DMS 273 (cell line): Measurements from ENCODE around the gene KDM8.

Source experiments
- DNase-seq: peaks from one replicate; lab custom pipeline; 2025; ENCODE audit not compliant: unreplicated experiment; lab: John Stamatoyannopoulos, UW

KDM8 gene

DNA sequence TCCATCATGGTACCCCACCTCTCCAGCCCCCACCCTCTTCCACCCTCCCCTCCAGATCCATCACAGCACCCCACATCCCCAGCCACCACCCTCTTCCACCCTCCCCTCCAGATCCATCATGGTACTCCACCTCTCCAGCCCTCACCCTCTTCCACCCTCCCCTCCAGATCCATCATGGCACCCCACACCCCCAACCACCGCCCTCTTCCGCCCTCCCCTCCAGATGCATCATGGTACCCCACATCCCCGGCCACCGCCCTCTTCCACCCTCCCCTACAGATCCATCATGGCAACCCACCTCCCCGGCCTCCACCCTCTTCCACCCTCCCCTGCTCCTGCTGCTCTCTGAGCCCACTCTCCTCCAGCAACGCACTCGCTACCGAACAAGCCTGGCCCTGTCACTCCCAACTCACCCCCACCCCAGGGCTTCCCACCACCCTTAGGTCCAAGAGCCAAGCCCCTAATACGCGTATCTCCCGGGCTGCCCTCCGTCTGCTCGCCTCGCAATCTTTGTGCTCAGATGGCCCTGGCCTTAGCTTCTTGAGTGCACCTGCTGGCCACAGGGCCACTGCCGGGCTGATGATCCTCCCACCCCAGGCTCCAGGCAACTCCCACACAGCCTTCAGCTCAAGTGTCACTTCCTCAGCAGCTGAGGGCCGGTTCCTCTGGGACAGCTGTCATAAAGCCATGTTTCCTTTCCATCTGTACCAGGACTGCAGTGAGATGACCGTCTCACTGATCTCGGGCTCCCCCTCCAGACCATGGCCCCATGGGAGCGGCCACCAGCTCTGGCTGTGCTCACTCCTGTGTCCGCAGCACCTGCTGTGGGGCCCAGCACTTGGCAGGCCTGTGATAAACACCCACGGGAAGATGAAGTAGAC lies 25.5 kb downstream of the KDM8 start:
- peak; percentile 22 for DNase-seq

DNA sequence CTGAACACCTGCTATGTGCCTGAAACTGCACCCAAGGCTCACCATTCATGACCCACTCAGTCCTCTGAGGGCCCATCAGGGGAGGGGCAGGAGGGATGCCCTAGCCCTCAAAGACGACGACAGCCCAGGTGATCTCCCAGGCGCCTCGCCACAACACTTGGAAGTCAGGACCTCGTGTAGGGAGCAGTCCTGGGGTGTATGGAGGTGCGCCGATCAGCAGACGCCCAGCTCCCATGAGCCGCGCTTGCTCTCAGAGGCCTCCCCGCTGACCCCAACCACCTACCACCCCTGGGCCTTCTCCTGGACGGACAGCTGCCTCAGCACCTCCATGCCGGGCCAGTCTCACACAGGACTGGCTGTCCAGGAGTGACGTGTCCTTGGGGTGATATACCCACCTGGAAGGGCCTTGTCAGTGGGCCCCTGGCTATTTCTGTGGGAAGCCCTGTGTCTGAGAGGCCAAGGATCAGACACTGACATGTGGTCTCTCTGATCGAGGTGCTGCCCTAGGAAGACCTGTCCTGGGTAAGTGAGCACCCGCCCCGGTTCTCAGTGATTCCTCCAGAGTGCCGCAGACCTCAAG lies 26.7 kb downstream of the KDM8 start:
- no peak for DNase-seq

DNA sequence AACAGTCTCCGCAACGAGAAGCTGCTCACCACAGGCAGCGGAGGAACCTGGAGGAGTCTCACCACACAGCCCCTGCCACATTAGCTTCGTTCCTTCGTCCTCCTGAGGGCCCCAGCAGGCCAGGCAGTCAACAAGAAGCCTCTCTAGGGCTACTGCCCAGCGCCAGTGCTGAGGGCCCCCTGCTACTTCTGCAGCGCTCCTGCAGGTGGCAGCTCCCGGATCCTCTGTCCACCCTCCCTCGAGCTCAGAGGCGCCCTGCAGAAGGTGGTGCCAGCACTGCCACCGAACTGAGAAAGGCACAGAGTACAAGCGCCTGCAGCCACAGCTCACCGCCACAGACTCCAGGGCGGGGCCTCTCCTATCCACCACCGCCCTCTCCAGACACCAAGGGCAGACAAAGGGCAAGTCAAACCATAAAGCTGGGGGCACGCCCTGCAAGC lies 27.3 kb downstream of the KDM8 start:
- DNase-seq: no peak

DNA sequence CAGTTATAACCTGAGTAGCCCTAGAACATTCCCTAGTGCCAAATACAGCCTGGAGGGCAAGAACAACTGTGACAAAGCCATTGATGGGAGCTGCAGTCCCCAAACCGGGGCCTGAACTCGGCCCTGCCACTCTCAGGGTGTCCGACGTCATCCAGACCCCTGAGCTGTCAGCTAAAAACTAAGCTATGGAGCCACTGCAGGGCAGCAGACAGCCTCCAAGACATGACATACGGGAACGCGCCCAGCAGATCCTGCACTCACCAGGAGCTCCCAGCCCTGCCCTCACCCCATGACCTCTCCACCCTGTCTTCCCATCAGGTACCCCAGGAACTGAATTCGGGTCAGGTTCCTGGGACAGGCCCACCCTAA lies 28.4 kb downstream of the KDM8 start:
- DNase-seq: no peak

DNA sequence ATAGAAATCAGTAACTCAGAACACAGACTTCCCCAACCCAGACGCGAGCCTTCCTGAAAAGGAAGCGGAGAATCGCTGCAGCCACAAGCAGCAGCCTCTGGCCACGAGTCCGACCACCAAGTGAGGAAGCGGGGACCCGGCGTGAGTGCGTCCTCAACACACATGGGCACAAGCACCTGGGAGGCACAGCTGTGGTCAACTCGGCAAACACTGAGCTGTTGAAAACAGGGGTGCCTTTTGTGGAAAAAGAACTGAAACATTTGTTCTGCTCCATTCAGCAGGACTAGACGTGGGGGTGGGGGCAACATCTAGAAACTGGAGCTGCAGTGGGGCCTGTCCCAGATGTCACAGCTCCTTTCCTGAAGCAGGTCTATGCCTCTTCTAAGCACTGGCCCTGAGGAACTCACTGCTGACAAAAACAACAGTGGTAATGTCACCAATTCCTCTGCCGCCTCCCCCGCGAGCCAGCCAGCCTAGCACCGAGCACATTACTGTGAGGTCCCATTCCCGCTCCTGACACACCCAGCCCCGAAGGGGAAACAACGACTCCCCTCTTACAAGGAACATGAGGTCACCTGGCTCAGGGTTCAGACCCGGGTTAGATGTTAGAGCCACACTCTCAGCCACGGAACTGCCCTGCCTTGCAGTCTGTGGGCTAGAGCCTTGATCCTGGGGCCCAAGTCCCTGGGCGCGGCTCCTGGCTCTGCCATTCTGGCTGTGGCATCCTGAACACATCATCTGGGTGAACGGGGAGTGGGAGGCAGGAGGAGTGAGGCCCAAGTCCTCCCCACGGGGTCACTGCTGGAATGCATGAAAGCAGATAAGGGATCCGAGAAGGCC lies 29.0 kb downstream of the KDM8 start:
- no peak for DNase-seq

DNA sequence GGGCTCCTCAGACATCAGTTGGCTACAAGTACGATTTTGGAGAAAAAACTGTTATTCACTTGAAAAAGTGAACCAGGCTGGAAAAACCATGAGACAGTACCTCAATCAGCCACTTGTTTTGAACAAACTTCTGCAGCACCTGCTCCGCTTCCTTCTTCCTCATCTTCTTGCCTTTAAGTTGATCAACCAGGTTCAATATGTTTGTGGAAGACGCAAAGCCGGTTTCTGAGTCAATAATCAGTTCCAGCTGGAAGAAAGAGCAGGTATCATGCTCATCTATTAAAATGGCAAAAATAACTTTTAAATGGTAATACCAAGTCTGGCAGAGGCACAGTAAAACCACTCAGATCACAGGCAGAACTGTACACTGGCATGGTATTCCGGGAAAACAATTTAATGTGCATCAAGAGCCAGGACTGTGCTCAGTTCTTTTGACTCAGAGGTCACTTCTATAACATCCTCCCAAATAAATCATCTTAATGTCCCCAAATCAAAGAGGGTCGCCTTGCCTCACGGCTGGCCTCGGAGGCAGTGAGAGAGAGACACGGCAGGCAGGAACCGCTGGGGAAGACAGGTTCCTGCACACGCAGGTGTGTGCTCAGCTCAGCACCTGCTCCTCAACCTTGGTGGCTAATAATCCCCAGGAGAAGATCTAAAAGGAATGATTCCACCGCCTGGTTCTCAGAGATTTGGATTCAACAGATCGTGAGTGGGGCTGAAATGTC lies 29.7 kb downstream of the KDM8 start:
- no peak for DNase-seq

DNA sequence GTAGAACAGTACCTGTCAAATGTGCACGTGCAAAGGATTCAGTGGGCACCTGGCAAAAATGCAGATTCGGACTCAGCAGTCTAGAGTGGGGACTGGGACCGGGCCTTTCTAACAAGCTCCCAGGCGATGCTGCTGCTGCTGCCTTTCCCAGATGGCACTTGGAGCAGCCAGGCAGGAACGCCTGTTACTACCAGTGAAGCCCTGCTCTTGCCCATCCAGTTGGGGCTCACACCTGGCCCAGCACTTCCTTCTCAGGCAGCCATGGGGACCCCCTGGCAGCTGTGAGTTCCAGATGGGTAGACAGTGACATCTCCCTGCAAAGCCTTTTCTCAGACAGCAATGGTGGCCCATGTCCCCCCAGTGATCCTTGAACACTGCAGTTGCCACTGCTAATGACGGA lies 30.4 kb downstream of the KDM8 start:
- no peak for DNase-seq

DNA sequence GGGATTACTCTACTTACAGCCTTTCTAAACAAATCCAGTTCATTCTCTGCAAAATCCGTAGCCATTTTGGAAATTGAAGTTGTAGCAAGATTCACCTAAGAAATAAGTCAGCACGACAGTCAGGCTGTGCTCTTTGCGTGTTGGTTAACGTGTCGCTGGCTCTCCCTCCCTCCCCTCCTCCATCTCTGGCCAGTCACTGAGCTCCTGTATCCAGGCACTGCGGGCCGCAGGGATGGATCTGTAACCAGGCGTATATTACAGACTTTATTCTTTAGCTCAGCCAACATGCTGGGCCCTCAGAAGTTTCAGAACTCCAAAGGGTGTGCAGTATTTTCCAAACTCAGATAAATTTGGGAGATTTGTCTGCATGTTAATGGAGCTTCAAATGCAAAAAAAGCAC lies 30.8 kb downstream of the KDM8 start:
- no peak for DNase-seq

DNA sequence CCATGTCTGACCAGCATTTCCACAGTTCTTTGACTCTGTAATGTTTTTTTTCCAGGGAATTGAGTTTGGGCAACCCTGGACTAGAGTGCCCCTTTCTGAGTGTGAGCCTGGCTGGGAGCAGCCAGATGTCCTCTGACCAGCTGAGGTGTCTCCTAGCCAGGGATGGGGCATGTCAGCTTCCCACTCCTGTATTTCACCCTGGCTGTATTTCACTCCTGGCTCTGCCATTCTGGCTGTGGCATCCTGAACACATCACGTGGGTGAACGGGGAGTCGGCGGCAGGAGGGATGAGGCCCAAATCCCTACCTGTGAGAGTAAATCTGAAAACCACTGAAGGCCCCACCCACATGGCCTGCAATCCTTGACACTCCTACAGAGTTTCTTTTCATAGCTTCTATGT lies 31.3 kb downstream of the KDM8 start:
- DNase-seq: no peak

DNA sequence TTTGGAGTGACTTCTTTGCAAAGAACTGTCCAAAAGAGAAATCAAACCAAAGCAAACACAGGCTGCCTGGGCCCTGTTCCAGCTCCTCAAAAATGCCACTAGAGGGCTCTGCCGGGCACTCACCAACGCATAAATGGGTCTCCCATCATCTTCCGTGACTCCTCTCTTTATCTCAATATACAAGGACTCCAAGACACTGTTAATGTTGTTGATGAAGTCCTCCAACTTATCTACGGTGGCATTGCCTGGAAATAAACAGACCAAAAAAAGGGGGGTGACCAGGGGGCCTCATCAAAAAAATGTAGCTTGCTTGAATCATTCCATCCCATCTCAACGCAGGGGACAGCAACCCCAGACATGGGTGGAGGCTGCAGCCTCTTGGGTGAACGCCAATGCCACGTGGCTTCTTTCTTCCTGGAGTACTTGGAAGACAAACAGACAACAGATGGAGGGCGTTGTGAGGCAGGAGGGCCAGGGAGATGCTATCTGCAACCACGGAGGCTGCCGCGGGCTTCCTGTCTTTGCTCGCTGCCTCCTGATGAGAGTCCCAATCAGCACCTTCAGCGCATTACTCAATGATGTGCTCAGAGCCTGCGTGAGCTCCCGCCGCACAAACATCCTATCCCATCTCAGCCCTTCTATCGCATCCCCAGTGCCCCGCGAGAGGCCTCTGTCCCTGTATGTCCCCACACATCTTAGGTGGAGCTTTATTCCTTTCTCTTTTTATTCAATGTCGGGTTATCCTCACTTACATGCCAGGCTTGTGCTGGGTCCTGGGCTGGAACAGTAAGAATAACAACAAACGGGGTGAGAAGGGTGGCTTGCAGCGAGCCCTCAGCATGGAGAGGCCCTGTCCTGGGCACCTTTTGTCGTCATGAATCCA lies 32.0 kb downstream of the KDM8 start:
- DNase-seq: peak; percentile 99

DNA sequence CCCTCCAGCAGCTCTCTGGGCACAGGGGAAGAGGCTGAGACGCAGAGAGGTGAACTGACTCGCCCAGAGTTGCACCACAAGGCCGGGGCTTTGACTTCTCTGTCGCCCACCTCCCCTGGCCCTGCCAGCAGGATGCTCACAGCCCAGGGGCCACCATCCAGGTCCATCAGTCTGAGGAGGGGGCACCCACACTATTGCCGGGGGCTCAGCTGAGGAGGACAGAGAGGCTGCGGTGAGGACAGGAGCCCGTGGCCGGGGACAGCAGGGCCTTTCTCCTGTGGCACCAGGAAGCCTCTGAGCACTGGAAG lies 32.6 kb downstream of the KDM8 start:
- no peak for DNase-seq

DNA sequence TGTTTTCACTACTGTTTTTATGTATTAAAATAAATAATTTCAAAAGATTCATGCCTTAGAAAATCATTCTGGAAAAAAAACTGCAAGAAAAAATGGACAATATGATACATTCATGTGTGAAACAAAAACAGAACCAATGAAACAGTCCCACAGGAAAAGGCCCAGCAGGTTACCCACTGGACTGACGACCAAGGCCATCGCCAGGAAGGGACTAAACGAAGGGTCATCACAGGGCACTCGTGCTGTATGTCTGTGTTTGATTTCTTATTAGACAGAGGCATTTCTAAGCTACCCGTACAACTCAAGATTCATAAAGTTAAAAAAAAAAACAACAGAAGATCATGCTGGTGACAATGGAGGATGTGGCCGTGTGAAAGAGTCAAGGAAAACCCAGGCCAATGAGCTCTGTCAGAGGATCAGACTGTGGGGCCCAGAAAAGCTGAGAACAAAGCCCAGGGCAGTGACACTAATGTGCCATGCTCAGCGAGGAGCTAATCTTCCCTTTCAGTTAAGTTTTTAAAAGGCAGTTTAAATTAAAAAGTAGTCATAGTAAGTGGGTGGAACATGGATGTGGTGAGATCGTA lies 33.4 kb downstream of the KDM8 start:
- no peak for DNase-seq

DNA sequence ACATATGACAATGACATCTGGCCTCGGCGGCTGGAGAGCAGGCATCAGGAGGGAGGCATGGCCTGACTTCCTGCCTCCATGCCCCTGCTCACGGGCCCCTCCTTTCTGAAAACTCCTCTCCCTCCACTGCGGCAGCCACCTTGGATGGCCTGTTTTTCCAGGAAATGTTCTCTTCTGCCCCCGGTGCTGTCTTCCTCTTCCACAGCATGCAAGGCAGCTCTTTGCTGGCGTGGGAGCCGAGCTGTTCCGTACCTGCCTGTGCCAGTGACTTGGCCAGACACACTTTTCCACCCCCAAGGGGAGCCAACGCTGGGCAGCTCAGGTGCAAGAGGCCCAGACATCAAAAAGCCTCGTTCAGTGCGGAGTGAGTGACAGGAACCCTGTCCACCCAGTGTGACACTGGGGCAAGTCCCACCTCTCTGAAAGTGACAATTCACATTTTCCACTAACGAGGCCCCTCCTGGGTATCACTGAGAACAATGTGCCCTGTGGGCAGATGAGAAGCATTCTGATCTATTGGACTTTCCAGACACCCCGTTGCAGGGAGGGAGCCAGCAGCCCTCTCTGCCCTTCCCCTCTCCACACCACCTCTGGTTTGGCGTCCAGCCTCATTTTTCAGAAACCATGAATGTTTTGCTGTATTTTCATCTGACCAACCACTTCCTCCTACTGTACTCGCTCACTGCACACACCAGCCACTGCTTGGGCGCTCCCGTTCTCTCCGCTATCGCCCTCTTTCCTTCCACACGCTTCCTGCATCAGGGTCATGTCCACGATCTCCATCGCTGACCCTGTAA lies 34.1 kb downstream of the KDM8 start:
- DNase-seq: peak; percentile 77

DNA sequence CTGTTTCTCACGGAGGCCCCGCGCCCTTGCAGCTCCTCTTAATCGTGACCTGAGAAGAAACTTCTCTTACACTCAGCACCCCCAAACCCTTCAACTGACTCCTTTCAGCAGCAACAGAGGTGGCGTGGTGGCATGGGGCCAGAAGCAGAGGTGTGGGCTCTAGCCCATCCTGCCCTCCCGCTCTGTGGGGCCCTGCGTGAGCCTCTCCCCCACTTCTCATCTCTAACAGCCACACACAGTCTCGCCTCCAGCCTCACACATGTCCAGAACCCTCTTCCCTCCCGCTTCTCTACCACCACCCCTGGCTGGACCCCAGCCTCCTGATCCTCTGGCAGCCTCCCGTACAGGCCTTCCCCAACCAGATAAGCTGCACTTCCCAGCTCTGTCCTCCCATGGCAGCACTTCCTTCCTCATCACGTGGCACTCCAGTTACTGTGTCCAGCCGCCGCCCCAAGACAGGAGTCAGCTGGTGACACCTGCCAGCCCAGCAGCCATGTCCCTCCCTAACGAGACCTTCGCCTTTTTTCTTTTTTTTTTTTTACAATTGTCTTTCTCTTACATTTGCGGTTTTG lies 34.8 kb downstream of the KDM8 start:
- DNase-seq: no peak

DNA sequence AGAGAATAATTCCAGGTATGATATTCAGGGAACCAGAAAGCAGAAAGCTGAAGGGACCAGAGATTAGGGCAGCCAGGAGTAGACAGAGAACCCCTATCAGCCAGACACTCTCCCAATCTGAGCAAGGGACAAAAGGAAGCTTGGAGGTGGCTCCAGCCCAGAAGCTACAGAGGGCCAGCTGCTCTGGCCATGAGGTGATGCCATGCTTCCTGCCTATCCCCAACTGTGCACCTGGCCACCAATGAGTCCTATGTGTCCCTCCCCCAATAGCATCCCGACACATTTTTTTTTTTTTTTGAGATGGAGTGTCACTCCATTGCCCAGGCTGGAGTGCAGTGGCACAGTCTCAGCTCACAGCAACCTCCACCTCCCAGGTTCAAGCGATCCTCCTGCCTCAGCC lies 35.3 kb downstream of the KDM8 start:
- DNase-seq: no peak

DNA sequence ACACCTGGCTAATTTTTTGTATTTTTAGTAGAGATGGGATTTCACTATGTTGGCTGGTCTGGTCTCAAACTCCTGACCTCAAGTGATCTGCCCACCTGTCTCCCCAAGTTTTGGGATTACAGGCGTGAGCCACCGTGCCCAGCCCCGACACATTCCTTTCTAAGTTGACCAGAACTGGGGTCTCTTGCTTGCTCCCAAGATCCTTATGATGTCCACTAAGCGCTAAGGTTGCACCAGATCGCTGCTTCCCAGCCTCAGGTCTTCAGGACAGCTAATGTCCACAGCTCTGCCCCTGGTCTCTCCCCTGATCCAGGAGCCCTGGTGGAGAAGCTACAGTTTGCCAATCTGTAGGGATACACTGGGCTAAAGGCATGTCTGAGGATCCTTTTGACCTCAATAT lies 35.7 kb downstream of the KDM8 start:
- no peak for DNase-seq

DNA sequence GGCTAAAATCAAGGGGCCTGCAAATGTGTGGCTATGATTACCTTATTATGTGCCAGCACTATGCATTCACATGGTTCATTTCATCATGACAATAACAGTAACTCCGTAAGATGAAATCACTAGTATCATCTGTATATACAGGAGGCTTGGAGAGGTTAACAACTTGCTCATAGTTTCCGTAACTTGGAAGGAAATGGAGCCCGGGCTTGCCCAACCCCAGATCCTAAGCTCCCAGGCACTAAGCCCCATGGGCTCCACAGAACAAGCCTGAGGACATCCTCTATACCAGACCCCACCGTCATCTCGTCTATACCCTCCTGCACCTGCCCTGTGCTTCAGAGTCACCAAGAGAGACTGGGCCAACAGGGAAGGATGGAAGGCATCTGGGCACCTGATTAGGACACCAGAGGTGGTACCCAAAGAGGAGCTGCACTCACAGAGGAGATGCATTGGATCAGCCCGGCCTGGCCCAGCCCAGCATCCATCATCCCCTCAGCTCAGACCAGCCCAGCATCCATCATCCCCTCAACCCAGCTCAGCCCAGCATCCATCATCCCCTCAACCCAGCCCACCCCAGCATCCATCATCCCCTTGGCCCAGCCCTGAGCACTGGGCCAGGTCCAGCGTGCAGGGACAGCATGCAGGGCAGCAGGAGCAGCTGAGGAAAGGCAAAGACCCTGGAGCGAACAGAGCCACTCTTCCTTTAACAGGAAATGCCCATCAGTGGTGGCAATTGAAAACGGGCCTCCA lies 36.8 kb downstream of the KDM8 start:
- DNase-seq: no peak

DNA sequence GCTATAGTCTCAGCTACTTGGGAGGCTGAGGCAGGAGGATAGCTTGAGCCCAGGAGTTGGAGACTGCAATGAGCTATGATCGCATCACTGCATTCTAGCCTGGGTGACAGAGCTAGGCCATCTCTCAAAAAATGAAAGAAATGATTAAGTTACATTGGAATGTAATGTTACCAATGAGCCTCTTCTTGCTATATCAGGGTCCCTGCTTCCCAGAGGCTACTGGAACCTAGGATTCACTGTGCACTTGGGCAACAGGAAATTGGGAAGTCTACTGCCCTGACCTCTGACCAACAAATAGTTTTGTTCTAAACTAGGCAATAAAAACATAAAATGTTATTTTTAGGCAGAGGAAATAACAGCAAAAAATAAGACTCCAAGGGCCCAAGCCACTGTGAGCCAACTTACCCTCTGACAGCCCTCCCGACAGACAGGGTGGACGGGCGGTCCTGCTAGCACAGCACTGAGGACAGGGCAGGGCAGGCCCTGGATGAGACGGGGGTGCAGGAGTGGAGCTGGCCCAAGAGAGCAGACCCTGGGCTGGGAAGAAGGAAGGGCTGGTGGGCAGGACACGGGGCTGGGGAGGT lies 37.7 kb downstream of the KDM8 start:
- no peak for DNase-seq
